GM19025 (cell line): ENCODE measurements around the gene ZNF850.

ENCODE experiments used
- ATAC-seq: cut with Tn5 transposase; IDR thresholded peaks from one replicate; pipeline ENCODE4 v1.9.1; 2021; ENCODE audit warnings: mild to moderate bottlenecking, low read depth, moderate library complexity; ENCODE audit not compliant: unreplicated experiment

ZNF850 gene

DNA sequence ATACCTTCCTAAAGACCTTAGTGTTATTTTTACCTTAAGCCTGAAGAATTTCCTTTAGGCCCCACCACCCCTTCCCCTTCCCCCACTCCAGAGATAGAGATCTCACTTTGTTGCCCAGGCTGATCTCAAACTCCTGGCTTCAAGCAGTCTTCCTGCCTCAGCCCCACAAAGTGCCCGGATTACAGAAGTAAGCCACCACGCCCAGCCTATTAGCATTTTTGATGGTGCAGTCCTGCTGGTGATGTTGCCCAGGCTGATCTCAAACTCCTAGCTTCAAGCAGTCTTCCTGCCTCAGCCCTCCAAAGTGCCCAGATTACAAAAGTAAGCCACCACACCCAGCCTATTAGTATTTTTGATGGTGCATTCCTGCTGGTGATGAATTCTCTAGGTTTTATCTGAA, 63.2 kb downstream of the ZNF850 start:
- no peak for ATAC-seq

DNA sequence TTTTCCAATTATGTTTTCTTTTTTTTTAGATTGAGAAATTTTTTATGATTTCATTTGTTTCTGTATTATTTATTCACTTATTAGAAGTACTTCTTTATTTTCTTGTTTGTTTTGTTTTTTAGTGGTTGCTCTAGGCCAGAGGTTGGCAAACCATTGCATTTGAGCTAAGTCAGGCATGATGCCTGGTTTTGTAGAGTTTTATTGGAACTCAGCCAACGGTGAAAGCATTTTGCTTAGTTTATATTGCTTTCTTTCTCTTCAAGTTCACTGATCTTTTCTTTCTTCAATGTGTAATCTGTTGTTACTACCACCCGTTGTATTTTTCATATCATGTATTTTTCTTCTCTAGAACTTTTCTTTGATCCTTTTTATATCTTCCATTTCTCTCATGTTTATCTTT, 65.5 kb downstream of the ZNF850 start:
- no peak for ATAC-seq

DNA sequence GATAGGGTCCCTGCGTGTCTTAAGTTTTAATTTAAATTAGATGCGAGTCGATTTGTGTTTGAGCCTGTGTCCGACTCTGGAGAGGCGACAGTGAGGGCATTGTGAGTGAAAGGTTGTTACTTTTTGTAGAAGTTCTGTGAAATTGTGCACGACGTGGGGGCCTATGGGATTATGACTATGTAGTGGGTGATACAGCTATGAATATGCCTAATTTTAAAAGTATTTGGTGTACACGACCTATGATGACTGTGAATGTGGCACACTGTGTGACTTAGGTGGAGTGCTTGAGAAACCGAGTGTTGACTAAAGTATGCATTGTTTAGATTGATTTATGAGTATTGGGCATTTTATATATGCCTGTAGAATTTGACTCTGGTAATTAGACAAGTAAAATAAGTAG, 84.5 kb downstream of the ZNF850 start:
- no peak for ATAC-seq

GRCh38 chr19:36687214-36688056, 85.2 kb downstream of the ZNF850 start, which contains the start of gene ZNF567:
Gene ZNF567, plus strand, starts transcription at chr19:36687612. Its CDS starts 7,256 bp downstream, at chr19:36694868.
- ATAC-seq = peak; percentile 87

DNA sequence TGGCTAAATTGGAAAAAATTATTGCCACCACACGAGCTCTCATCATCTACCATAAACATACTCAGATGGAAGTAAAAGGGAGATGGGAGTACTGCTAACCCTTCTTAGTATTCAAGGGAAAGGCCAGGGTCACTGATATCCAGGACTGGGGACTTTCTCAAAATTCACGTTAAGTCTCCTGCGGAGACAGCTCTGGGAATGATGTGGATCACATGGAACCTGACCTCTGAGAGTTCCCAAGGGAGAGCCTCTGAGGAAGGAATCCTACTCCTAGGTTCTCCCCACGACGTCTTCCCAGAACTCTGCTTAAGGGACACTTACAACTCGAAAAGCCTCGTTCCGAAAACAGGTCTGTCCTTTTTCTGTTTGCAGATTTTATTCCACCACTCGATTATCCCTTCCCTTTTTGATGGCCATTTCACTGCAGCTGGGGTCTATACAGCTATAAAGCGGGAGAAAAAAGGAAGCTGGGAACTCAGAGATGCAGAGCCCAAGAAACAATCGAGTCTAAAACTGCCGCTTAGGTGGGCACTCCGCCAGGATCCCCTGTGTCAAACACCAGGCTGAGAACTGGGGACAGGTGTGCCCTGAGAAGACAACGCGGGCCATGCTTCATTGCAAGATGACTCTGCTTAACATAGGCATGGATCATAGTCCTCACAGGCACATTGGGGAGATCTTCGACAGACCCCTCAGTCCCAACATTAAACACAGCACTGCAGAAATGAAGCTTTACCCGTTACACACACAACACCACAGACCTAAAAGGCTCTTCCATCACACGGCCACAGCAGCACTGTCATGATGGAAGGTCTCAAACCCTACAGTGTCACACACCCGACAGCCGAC, 86.0 kb downstream of the ZNF850 start:
- no peak for ATAC-seq

- no peak for ATAC-seq
Observed at GRCh38 chr19:36685835-36686234, 86.8 kb downstream of the ZNF850 start.

- ATAC-seq = no peak
Observed at GRCh38 chr19:36679455-36679854, 93.2 kb downstream of the ZNF850 start.

GRCh38 chr19:36674201-36674600, 98.4 kb downstream of the ZNF850 start:
- ATAC-seq = no peak

DNA sequence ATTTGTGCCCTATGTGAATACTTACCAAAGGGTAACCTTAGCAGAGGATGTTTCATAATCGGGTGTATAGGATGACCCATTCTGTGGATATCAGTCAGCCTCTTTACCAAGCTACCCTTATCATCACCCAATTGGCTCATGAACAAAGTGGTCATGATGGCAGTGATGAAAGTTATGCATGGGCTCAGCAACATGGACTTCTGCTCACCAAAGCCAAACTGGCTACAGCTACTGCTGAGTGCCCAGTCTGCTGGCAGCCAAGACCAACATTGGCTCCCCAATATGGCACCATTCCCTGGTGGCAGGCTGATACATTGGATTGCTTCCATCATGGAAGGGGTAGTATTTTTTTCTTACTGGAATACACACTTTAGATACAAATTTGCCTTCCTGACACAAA, 100.2 kb downstream of the ZNF850 start:
- ATAC-seq = no peak

- ATAC-seq = no peak
Observed at GRCh38 chr19:36668646-36669045, 104.0 kb downstream of the ZNF850 start.

GRCh38 chr19:36665832-36666231, 106.8 kb downstream of the ZNF850 start:
- ATAC-seq = no peak
